Mammary epithelial cell (primary cell): ENCODE results near the gene CEP128.

Source experiments
- EZH2 ChIP-seq: IDR thresholded peaks from 2 replicates; pipeline ENCODE4 v1.6.1; 2012; ENCODE audit warnings: low read length, inconsistent platforms, borderline replicate concordance
- TF ChIP-seq, protein P1 (sequence below), 2 donors: IDR thresholded peaks in 1 of 2; conservative IDR thresholded peaks in 1 of 2; 2 replicates each; pipeline ENCODE4 v1.5.1; 2011 to 2012; ENCODE audit warnings: inconsistent platforms in 2 of 2, low read length in 2 of 2, mild to moderate bottlenecking in 2 of 2, control low read depth in 1 of 2, low read depth in 1 of 2; ENCODE audit not compliant: insufficient read depth in 1 of 2; ENCODE audit errors: extremely low read depth in 1 of 2

DNA sequence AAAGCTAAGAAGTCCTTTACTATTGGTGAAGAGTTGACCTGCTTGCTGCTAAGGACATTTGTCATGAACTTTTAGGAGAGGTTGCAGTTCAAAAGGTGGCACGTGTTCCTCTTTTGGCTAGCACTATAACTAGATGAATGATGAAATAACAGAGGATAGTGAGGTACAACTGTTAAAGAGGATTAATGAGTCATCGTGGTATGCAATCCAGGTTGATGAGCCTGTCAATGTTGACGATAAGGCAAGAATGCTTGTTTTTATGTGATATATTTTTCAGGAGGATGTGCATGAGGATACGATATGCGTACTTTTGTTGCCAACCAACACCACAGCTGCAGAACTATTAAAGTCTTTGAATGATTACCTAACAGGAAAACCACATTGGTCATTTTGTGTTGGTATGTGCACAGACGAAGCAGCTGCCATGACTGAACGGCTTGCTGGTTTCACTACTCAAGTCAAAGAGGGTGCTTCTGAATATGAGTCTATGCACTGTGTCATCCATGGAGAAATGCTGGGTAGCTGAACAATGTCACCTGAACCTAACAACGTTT is 10.6 kb downstream of the CEP128 start:
- TF ChIP-seq, protein P1, sequence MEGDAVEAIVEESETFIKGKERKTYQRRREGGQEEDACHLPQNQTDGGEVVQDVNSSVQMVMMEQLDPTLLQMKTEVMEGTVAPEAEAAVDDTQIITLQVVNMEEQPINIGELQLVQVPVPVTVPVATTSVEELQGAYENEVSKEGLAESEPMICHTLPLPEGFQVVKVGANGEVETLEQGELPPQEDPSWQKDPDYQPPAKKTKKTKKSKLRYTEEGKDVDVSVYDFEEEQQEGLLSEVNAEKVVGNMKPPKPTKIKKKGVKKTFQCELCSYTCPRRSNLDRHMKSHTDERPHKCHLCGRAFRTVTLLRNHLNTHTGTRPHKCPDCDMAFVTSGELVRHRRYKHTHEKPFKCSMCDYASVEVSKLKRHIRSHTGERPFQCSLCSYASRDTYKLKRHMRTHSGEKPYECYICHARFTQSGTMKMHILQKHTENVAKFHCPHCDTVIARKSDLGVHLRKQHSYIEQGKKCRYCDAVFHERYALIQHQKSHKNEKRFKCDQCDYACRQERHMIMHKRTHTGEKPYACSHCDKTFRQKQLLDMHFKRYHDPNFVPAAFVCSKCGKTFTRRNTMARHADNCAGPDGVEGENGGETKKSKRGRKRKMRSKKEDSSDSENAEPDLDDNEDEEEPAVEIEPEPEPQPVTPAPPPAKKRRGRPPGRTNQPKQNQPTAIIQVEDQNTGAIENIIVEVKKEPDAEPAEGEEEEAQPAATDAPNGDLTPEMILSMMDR (conservative IDR thresholded peaks at IDR 0.05 in 1 of 2, IDR thresholded peaks at IDR 0.05 in 1 of 2; ENCODE audit: extremely low read depth in 1 of 2, insufficient read depth in 1 of 2, low read depth in 1 of 2, low read length in 2 of 2) = no peak
- no peak for TF ChIP-seq EZH2
